C4-2B (cell line): Measurements from ENCODE around the gene TMEM242.

Experiments
- ZFX ChIP-seq: fragments of 450-650 bp; IDR thresholded peaks from 2 replicates; pipeline ENCODE4 v1.6.1; 2017
- TF ChIP-seq, protein P1 (sequence below): fragments of 450-650 bp; conservative IDR thresholded peaks from 2 replicates; pipeline ENCODE4 v1.5.1; 2017; ENCODE audit warnings: mild to moderate bottlenecking

DNA sequence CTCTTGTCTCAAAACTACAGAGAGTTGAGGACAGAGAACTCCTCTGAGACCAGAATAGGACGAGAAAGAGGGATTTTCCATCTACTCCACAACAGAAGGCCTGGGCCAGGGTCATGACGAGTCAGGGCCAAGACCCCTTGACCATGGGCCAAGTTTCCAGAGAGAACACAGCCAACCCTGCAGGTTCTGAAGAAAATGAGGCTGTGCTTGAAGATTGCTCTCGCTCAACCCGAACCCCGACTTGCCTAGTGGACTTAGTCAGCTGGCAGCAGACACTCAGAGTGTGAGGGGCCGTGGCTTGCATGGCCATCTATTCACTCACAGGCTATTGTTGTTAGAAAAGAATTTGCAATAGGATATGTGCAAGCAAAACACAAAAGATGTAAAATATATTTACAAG, 54.5 kb downstream of the TMEM242 start:
- TF ChIP-seq, protein P1, sequence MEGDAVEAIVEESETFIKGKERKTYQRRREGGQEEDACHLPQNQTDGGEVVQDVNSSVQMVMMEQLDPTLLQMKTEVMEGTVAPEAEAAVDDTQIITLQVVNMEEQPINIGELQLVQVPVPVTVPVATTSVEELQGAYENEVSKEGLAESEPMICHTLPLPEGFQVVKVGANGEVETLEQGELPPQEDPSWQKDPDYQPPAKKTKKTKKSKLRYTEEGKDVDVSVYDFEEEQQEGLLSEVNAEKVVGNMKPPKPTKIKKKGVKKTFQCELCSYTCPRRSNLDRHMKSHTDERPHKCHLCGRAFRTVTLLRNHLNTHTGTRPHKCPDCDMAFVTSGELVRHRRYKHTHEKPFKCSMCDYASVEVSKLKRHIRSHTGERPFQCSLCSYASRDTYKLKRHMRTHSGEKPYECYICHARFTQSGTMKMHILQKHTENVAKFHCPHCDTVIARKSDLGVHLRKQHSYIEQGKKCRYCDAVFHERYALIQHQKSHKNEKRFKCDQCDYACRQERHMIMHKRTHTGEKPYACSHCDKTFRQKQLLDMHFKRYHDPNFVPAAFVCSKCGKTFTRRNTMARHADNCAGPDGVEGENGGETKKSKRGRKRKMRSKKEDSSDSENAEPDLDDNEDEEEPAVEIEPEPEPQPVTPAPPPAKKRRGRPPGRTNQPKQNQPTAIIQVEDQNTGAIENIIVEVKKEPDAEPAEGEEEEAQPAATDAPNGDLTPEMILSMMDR = no peak
- no peak for TF ChIP-seq ZFX
